HG03457 (cell line): ENCODE results near the gene SNX8.
"Not testable (repeated sequence)": the region's sequence is repeated elsewhere in the genome, so short reads cannot be mapped to it uniquely, and the experiment has no call there.

Experiments used
- ATAC-seq: cut with Tn5 transposase; IDR thresholded peaks from one replicate; pipeline ENCODE4 v1.9.1; 2021; ENCODE audit warnings: moderate number of reproducible peaks; ENCODE audit not compliant: unreplicated experiment

SNX8 gene

DNA sequence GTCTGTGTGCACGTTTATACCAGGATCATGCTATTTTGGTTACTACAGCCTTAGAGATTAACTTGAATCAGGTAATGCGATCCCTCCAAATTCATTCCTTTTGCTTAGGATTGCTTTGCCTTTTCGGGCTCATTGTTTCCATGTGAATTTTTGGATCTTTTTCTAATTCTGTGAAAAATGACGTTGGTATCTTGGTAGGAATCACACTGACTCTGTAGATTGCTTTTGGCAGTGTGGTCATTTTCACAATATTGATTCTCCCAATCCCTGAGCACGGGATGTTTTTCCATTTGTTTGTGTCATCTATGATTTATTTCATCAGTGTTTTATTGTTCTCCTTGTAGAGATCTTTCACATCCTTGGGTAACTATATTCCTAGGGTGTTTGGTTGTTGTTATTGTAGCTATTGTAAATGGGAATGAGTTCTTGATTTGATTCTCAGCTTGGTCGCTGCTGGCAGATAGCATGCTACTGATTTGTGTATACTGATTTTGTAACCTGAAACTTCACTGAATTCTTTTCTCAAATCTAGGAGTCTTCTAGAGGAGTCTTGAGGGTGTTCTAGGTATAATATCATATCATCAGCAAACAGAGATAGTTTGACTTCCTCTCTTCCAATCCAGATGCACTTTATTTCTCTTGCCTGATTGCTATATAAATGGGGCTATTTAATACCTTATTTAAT, 18.2 kb downstream of the SNX8 start:
- no peak for ATAC-seq

DNA sequence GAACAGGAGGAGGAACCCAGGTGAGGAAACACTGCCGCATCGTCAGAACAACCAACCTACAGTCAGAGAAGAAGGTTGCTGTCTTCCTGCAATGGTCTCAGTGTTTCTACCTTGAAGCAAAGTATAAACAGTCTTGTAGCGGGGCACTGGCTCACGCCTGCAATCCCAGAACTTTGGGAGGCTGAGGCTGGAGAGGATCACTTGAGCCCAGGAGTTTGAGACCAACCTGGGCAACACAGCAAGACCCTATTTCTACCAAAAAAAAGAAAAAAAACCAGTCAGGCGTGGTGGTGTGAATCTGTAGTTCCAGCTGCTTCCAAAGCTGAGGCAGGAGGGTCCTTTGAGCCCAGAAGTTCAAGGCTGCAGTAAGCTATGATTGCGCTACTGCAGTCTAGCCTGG, 23.4 kb downstream of the SNX8 start:
- ATAC-seq = no peak

DNA sequence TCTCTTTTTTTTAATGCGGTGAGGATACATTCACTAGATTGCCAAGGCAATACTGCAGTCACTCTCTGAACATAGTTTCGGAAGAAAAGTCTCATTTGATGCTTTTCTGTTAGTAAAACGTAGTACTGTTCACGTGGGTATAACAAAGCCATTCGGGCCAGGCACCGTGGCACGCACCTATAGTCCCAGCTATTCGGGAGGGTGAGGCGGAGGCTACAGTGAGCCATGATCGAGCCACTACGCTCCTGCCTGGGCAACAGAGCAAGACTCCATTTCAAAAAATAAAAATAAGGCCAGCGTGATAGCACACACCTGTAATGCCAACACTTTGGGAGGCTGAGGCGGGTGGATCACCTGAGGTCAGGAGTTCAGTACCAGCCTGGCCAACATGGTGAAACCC, 24.6 kb downstream of the SNX8 start:
- no peak for ATAC-seq

DNA sequence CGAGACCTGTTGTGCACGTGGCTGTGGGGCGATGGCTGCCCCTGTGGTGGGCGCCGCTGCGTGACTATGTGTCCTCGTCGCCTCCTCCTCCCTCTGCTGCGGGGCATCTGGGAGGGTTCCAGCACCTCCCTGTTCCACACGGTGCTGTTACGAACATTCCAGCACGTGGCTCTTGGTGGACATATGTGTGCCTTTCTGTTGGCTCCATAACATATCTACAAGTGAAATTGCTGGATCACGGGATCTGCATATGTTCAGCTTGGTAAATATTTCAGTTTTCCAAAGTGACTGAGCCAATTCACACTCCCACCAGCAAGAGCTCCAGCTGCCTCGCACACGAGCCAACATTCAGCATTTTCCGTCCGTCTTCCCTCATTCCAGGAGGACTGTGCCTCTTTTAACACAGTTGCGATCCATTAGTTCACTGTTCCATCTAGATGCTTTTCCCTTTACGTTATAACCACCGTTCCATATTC, 25.1 kb downstream of the SNX8 start:
- ATAC-seq = no peak

DNA sequence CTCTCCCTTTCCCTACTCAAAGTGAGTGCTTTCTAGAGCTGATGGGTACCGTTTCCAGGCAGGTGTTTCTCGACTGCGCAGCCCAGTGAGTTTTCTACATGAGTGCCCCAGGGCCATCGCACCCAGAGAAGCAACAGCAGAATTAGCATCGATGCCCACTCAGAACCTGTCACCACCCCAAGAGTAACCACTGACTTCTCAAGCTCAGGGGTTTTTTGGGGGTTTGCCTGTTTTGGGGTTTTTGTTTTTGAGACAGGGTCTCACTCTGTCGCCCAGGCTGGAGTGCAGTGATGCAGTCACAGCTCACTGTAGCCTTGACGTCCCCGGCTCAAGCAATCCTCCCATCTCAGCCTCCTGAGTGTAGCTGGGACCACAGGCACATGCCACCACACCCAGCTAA, 25.7 kb downstream of the SNX8 start:
- no peak for ATAC-seq

DNA sequence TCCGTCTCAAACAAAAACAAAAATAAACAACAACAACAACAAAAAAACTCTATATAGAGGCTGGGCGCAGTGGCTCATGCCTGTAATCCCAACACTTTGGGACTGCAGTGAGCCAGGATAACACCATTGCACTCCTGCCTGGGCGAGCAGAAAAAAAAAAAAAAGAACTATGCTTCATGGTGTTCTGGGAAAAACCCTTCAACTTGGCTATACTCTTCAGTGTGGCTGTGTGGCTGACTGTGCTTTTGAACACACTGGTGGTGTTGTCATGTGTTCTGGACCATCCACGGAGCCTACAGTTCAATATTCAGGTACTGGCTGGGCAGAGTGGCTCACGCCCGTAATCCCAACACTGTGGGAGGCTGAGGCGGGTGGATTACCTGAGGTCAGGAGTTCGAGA, 26.5 kb downstream of the SNX8 start:
- ATAC-seq = no peak

DNA sequence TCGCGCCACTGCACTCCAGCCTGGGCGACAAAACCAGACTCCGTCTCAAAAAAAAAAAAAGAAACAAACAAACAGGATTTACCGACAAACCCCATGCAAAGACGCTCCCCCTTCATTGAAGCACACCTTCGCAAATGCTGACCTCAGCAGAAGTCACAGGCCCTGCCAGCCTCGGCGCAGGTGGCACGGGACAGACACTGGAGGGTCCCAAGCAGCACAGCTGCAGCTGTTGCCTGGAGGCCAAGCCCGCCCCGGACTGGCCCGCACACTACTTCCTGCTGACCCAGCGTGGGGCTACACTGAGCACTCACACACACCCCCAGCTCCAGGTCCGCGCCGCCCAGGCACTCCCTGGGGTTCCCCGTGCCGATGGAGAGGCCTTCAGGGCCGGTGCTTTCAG, 31.2 kb downstream of the SNX8 start:
- ATAC-seq = no peak

DNA sequence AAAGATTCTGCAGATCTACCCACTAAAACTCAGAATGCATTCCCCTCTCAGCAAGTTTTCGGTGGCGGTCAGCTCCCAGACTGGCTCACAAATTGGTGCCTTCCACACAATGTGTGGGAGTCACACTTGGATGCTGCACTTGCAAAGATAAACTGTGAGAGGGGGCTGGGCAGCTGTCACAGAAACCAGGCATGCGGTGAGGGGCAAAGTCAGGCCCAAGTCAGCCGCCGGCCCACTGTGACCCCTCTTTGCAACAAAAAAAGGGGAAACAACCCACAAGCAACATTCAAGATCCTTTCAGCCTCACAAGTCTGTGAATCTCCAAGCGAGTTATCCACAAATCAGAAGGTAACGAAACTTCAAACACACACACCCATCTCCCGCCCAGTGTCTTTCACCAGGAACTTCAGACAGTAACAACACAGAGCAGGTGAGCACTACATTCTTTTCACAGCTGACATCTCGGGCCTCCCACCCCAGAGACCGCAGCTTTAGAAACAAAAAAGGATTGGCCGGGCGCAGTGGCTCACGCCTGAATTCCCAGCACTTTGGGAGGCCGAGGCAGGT, 32.0 kb downstream of the SNX8 start:
- ATAC-seq = no peak

DNA sequence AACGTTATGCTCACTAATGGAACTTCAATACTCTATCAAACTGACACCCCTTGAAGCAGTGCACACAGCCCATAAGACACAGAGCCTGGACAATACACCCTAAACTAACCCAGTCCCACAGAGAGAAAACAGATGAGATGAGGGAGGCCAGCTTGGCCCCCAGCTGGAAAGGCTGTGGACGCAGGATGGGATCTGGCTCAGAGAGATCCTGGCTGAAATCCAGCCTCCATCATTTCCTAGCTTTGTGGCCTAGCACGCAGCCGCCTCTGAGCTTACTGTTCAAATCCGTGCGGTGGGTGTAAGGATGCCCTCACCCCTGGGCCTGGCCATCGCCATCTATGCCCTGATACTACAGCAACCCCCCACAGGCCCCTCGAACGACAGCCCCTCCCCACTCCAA, 32.7 kb downstream of the SNX8 start:
- no peak for ATAC-seq

DNA sequence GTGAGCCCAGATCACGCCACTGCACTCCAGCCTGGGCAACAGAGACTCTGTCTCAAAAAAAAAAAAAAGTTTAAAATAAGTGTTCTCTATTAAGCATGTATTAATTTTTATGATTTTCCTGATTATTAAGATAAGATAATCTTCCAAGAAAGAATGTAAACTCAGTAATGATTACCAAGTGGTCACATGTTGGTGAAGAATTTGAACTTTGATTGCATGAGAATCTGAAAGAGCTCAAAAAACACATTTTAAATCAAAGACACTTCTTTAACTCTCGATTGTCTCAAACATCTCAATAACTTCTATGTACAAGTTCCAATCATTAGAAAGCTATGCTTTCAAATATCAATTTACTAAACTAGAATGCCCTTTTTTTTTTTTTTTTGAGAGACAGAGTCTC, 33.8 kb downstream of the SNX8 start:
- no peak for ATAC-seq

DNA sequence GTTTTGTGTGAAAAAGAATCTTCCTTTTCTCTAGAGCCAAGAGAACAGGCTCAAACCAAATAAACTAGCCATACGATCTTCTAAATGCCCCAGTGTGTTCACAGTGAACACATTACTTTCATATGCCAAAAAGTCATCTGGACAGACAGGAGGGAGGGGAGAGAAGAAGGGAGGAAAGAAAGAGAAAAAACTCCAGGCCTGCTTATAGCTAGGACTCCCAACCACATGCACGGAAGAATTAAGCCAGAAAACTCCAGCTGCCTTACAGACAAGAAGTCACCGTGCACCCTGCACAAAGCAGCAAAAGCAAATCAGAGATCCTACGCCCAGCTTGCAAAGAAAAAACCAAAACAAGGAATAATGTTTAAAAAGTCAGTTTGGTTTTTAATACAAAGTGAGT, 34.3 kb downstream of the SNX8 start:
- no peak for ATAC-seq

DNA sequence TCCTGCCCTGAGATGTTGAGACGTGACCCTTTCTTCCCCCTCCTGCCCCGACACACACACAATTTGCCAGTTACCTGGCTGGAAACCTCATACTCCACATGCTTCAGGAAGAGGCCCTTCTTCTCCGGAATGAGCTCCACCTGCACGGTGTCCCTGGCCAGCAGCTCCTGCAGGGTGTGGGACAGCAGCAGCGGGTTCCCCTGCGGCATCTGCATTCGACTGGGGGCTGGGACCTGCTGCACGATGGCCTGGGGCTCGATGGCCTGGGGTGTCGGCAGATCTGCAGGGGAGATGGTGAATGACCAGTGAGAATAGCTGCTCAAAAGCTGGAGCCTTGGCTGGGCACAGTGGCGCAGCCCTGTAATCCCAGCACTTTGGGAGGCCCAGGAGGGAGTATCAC, 36.2 kb downstream of the SNX8 start:
- ATAC-seq = no peak

DNA sequence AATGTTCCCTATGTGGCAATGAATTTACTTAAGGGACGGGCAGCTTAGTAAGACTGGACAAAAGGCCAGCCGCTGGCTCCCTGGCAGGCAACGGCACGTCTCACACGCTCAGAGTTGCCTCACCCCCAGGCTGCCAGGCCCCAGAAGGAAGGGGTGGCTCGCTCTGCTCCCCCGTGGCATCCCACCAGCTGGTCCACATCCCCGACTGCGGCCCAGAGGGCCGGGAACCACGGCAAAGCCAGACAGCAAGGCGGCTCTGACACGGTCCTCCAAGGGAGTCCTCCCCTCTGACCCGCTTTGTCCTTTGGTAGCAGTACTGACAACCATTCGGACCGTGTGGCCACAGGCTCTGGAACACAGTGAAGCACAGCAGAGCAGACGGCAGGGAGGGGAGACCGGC, 38.1 kb downstream of the SNX8 start:
- ATAC-seq = no peak

DNA sequence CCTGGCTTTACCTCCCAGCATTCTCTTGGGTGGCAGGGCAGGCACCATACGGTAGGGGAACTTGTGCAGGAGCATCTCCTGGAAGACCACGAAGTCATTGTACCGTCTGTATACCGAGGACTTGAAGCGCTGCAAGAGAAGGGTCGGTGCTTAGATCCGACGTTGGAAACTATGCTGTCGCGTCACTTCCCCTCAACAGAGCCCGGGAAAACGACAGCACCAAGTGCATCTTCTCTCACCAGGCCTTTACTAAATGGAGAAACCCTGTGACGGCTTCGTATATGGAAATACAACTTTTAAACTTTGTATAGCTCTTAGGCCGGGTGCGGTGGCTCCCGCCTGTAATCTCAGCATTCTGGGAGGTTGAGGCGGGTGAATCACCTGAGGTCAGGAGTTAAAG, 39.1 kb downstream of the SNX8 start:
- no peak for ATAC-seq

DNA sequence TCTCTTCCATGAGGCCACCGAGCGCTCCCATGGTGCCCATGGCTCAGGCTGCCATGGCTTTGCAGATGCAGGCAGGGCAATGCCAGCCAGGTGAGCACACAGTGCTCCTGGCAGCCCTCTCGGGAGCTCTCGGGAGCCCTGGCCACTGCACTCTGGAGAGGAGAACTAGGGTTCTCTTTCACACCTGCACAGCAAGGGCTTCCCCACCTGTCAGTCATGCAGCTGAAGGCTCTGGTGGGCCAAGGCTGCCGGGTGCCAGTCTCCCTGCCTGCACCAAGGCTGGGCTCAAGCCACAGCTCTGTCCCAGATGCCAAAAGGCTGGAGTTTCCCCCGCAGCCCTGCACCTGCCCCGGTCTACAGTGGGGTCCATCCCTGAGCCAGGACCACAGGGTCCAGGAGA, 39.6 kb downstream of the SNX8 start:
- no peak for ATAC-seq

DNA sequence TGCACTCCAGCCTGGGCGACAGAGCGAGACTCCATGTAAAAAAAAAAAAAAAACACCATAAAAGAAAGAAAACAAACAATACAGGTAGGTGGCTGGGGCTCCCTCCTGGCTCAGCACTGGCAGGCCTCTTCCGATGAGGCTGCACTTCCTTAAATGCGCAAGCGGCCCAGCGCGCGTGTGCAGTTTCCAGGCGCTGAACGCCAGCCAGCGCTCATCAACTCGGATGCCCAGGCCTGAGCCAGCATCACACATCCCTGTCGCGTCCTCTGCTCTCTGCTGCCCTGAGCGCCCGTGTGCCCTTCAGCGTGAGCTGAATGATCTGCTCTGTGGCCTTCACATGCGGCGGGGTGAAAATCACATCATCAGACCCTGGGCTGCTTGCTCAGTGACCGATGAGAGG, 40.4 kb downstream of the SNX8 start:
- ATAC-seq = no peak

DNA sequence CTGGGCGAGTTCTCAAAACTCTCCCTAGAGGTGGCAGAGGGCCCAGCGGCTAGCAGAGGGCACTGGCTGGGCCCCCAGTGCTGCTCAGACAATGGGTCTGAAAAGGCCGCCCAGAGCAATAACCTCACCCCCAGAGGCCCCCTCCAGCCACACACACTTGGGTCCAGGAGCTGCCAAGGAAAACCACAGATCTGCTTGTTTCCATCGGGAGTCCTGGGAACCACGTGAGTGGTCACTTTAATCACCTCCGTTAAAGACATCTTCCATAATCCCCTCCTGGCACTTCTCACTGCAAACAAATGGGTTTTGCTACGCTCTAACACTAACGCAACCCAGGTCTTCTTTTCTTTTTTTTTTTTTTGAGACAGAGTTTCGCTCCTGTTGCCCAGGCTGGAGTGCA, 42.2 kb downstream of the SNX8 start:
- no peak for ATAC-seq

DNA sequence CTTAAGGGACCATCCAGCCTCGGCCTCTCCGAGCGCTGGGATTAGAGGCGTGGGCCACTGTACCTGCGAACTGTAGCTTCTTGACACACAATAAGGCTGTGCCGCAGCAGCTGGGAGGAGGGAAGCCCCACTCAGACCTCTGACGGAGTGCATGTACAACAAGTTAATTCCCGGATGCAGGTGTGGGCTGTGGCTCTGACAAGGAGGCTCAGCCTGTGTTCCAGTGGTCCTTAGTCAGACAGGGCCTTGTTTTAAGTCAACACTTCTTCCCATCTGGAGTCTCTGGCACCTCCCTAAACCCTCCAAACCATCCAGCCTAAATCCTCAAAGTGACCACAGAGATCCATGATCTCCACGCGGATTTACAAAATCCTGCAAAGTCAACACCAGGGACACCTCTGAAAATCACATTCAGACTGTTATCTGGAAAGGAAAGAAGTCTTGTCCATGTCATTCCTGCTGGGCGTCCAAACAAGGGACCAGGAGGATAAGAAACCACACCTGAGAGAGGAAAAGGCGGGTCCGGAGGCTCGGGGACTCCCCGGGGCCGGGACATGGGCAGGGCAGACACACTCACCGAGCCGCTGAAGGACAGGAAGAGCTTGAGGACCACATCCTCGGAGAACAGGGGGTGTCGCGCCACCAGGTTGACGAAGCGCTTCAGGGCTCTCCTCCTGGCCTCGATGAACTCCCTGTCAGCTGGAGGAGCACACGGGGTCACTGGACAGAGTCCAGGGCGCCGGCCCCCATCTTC, 42.8 kb downstream of the SNX8 start:
- ATAC-seq = no peak

DNA sequence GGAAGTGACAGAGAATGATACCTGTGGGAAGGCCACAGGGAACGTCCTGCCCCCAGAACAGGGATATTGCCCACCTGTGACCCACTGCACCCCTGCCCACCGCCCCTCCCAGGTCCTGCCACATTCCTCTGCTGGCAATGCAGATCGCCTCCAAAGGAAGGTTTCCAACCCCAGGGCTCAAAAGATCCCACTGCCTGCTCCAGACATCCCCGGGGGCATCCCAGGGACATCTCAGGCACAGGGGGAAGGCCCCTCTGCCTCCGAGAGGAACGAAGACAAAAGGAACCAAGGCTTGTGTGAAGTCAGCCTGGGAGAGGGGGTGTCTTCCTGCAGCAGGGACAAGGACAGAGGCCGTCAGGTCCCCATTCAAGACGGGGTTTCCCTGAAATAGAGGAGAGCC, 43.7 kb downstream of the SNX8 start:
- ATAC-seq = no peak

DNA sequence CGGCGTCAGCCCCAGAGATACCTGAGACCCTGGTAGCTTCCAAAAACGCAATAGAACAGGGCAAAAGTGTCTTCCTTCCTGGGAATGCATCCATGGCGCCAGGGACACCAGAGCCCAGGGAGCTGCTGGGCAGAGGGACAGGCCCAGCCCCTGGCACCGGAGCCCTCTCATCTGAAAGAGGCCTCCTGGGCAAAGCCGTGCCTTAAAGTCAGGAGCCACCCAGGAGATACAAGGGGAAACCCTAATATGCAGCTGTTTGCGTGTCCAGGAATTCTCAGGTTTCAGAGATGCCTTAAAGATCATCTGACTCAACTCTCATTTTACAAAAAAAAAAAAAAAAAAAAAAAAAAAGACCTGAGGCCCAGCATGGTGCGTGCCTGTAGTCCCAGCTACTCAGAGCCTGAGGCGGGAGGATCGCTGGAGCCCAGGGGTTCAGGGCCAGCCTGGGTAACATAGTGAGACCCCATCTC, 44.2 kb downstream of the SNX8 start:
- no peak for ATAC-seq

DNA sequence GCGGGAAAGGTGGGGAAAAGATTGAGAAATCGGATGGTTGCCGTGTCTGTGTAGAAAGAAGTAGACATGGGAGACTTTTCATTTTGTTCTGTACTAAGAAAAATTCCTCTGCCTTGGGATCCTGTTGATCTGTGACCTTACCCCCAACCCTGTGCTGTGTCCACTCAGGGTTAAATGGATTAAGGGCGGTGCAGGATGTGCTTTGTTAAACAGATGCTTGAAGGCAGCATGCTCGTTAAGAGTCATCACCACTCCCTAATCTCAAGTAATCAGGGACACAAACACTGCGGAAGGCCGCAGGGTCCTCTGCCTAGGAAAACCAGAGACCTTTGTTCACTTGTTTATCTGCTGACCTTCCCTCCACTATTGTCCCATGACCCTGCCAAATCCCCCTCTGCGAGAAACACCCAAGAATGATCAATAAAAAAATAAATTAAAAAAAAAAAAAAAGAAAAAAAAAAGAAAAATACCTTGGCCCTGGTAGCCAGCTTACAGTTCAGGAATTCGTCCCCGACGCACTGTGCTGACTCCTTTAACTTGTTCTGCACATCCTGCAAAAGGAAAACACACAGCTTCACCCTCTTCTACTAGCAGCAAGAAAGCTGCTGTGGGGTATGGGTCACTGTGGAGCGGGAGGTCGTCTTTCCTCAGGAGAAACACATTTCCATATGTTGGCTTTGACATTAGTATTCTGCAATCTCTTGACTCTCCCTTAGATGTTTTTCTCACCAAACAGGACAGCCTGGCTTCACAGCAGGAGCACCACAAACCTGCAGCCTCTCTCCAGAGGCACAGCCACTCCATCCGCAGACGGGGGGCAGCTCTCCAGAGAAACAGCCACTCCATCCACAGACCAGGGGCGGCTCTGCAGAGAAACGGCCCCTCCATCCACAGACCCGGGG, 44.9 kb downstream of the SNX8 start:
- ATAC-seq = not testable (repeated sequence)
